ENCODE data around the gene CDR2.

CDR2 gene

DNA sequence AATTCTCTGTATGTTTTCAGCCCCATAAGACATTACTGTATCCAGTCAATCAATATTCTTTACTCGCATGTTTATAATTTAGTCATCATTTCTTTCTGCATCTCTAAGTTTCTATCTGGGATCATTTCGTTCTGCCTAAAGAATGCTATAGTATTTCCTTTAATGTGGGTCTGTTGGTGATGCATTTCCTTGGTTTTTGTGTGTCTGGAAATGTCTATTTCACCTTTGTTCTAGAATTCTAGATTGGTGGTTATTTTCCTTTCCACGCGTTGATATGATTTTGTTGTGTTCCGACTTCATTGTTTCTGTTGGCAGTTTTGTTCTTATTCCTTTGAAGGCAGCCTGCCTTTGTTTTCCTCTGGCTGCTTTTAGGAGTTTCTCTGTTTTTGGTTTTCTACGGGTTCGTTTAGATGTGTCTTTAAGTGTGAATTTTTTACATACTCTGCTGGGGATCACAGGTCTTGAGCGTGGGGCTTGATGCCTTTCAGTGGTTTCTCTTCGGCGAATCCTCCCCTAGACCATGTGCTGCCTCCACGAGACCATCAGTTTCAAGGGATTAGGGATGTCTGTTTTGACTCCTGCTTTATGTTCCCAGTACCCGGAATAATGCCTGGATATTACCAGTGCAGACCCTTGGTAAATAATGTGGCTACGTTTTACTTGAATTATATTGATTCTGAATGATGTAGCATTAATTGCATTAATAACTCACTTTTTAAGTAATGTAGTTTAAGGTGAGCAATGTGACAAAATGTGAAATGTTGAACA lies 53.7 kb downstream of the CDR2 start:
- peaks cover 19% of the 10 kb centered on the region; the same call in 1 of the 2 replicates for H3K36me3 ChIP-seq (ENCODE audit: insufficient read depth)
- H2AFZ ChIP-seq (ENCODE audit: low read depth): no peak overlapping the region
- H3K27ac ChIP-seq: no peak overlapping the region

DNA sequence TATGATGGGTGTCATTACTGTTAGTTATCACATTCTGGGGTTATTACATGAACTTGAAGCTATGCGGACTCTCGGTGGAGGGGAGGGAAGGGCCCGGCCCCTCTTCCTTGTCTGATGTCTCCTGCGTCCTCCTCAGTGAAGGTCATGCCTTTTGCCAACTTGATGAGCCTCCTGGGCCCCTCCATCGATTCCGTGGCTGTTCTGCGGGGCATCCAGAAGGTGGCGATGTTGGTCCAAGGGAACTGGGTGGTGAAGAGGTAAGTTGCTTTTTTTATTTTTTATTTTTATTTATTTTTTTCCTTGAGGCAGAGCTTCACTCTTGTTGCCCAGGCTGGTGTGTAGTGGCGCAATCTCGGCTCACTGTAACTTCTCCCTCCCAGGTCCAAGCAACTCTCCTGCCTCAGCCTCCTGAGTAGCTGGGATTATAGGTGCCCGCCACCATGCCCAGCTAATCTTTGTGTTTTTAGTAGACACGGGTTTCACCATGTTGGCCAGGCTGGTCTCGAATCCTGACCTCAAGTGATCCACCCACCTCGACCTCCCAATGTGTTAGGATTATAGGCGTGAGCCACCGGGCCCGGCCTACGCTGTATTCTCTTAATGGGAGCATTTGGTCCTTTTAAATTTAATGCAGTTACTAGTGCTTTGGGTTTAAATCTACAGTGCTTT lies 55.6 kb downstream of the CDR2 start:
- TF ChIP-seq, protein P1, sequence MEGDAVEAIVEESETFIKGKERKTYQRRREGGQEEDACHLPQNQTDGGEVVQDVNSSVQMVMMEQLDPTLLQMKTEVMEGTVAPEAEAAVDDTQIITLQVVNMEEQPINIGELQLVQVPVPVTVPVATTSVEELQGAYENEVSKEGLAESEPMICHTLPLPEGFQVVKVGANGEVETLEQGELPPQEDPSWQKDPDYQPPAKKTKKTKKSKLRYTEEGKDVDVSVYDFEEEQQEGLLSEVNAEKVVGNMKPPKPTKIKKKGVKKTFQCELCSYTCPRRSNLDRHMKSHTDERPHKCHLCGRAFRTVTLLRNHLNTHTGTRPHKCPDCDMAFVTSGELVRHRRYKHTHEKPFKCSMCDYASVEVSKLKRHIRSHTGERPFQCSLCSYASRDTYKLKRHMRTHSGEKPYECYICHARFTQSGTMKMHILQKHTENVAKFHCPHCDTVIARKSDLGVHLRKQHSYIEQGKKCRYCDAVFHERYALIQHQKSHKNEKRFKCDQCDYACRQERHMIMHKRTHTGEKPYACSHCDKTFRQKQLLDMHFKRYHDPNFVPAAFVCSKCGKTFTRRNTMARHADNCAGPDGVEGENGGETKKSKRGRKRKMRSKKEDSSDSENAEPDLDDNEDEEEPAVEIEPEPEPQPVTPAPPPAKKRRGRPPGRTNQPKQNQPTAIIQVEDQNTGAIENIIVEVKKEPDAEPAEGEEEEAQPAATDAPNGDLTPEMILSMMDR (conservative IDR thresholded peaks at IDR 0.05; ENCODE audit: low read depth, low read length): peak; percentile 75
- Histone ChIP-seq H2AFZ (ENCODE audit: low read depth) (no peak overlapping the region), H4K20me1 (ENCODE audit: insufficient read depth) (no peaks in the 10 kb centered on the region), H3K27ac (no peak overlapping the region), H3K79me2 (ENCODE audit: insufficient read depth, low read depth) (no peaks in the 10 kb centered on the region; the same call in 1 of the 2 replicates), H3K4me2 (no peak overlapping the region), H3K9ac (no peak overlapping the region), H3K4me1 (ENCODE audit: low read depth, poor library complexity, severe bottlenecking) (no peaks in the 10 kb centered on the region), H3K27me3 (ENCODE audit: insufficient read depth, low read depth) (no peaks in the 10 kb centered on the region), H3K36me3 (ENCODE audit: insufficient read depth) (peaks cover 11% of the 10 kb centered on the region; the same call in 1 of the 2 replicates), H3K4me3 (IDR thresholded peaks at IDR 0.05; ENCODE audit: insufficient read depth, low read depth, low read length) (no peak overlapping the region)

More for the DNA sequence above, 53.7 kb downstream of the CDR2 start:
- H3K27me3 ChIP-seq (ENCODE audit: insufficient read depth, low read depth): no peaks in the 10 kb centered on the region
- no peak overlapping the region for H3K4me3 ChIP-seq (IDR thresholded peaks at IDR 0.05; ENCODE audit: insufficient read depth, low read depth, low read length)
- no peaks in the 10 kb centered on the region for H3K4me1 ChIP-seq (ENCODE audit: low read depth, poor library complexity, severe bottlenecking)
- H4K20me1 ChIP-seq (ENCODE audit: insufficient read depth): no peaks in the 10 kb centered on the region
- H3K9ac ChIP-seq: no peak overlapping the region
- no peaks in the 10 kb centered on the region; the same call in 1 of the 2 replicates for H3K79me2 ChIP-seq (ENCODE audit: insufficient read depth, low read depth)
- no peak overlapping the region for H3K4me2 ChIP-seq
- TF ChIP-seq, protein P1 (conservative IDR thresholded peaks at IDR 0.05; ENCODE audit: low read depth, low read length): no peak

DNA sequence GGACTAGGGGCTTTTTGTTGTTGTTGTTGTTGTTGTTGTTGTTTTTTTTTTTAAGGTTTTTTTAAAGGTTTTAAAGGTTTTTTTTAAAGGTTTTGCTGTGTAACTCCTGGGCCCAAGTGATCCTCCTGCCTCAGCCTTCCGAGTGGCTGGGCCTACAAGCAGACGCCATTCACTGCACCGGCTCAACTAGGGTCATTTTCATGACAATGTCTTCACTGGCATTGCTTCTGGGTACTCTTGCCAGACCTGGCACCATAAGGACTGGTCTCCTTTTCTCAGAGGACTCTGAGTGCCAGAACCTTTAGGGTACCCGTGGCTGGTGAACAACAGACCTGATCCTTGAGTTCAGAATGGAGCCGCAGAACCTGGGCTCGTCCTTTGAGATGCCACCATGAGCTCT lies 56.8 kb downstream of the CDR2 start:
- Histone ChIP-seq H3K9ac (no peak overlapping the region), H3K4me1 (ENCODE audit: low read depth, poor library complexity, severe bottlenecking) (no peaks in the 10 kb centered on the region), H3K27ac (no peak overlapping the region), H4K20me1 (ENCODE audit: insufficient read depth) (no peaks in the 10 kb centered on the region), H2AFZ (ENCODE audit: low read depth) (no peak overlapping the region), H3K79me2 (ENCODE audit: insufficient read depth, low read depth) (no peaks in the 10 kb centered on the region; the same call in 1 of the 2 replicates), H3K4me2 (no peak overlapping the region), H3K4me3 (IDR thresholded peaks at IDR 0.05; ENCODE audit: insufficient read depth, low read depth, low read length) (no peak overlapping the region), H3K27me3 (ENCODE audit: insufficient read depth, low read depth) (no peaks in the 10 kb centered on the region), H3K36me3 (ENCODE audit: insufficient read depth) (peaks cover 11% of the 10 kb centered on the region; the same call in 1 of the 2 replicates)
- TF ChIP-seq, protein P1 (conservative IDR thresholded peaks at IDR 0.05; ENCODE audit: low read depth, low read length): no peak

DNA sequence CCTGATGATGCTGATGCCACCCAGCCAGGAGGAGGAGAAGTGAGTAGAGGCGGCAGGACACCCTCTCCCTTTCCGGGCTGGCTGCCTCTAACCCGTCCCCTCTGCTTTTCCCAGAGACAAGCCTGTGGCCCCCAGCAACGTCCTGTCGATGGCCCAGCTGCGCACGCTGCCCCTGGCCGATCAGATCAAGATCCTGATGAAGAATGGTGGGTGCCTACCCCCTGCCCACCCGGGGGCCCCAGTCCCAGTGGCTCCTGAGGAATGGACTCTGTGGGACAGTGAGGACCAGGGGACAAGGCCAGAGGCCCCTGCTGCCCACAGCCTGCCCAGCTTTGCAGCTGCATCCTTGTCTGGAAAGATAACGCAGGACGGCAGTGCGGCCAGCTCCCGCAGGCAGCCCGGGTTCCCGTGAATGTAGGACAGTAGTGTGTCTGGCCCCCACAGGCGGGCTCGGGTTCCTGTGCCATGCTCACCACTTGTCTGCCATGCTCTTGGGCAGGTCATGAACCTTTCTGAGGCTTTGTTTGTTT lies 57.4 kb downstream of the CDR2 start:
- H3K4me2 ChIP-seq: no peak overlapping the region
- H3K27me3 ChIP-seq (ENCODE audit: insufficient read depth, low read depth): no peaks in the 10 kb centered on the region
- H3K4me3 ChIP-seq (IDR thresholded peaks at IDR 0.05; ENCODE audit: insufficient read depth, low read depth, low read length): no peak overlapping the region
- no peak overlapping the region for H3K9ac ChIP-seq
- no peak overlapping the region for H3K27ac ChIP-seq
- peaks cover 14% of the 10 kb centered on the region; the same call in 1 of the 2 replicates for H3K36me3 ChIP-seq (ENCODE audit: insufficient read depth)
- no peaks in the 10 kb centered on the region for H4K20me1 ChIP-seq (ENCODE audit: insufficient read depth)
- no peaks in the 10 kb centered on the region for H3K4me1 ChIP-seq (ENCODE audit: low read depth, poor library complexity, severe bottlenecking)
- H2AFZ ChIP-seq (ENCODE audit: low read depth): no peak overlapping the region
- TF ChIP-seq, protein P1 (conservative IDR thresholded peaks at IDR 0.05; ENCODE audit: low read depth, low read length): no peak
- no peaks in the 10 kb centered on the region; the same call in 1 of the 2 replicates for H3K79me2 ChIP-seq (ENCODE audit: insufficient read depth, low read depth)

All from KMS-11 (cell line).